Rectal smooth muscle tissue (tissue), 1 donor: ENCODE measurements around the gene ZNF33A.
"Not testable (repeated sequence)": the region's sequence is repeated elsewhere in the genome, so short reads cannot be mapped to it uniquely, and the experiment has no call there.

Experiments
- H3K27ac ChIP-seq: one replicate; pipeline ENCODE4 v1.7.0; 2013; ENCODE audit warnings: low read depth, low read length, inconsistent platforms
- H3K27me3 ChIP-seq: one replicate; pipeline ENCODE4 v1.7.0; 2013; ENCODE audit warnings: low read length; ENCODE audit not compliant: control insufficient read depth, insufficient read depth
- H3K36me3 ChIP-seq: one replicate; pipeline ENCODE4 v1.7.0; 2013; ENCODE audit warnings: low read length; ENCODE audit not compliant: control insufficient read depth, insufficient read depth
- H3K4me1 ChIP-seq: one replicate; pipeline ENCODE4 v1.7.0; 2013; ENCODE audit warnings: low read length; ENCODE audit not compliant: control insufficient read depth, insufficient read depth
- H3K4me3 ChIP-seq: one replicate; pipeline ENCODE4 v1.7.0; 2013; ENCODE audit warnings: low read length
- H3K9ac ChIP-seq: one replicate; pipeline ENCODE4 v1.7.0; 2013; ENCODE audit warnings: low read length

The ZNF33A gene

DNA sequence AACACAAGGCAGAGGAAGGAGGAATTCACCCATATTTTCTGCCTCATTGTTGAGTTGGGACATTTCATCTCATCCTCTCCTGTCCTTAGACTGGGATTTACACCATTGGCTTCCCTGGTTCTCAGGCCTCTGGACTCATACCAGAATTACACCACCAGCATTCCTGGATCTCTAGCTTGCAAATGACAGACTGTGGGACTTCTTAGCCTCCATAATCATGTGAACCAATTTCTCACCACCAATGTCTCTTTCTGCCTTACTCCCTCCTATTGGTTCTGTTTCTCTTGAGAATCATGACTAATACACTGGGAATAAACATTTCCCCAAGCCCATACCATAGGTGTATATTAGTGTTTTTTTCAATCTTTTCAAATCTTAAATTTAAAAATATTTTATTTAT, 2.9 kb upstream of the ZNF33A start:
- Histone ChIP-seq H3K36me3 (no peaks in the 10 kb centered on the region), H3K27me3 (no peaks in the 10 kb centered on the region), H3K9ac (no peak overlapping the region), H3K4me1 (peaks cover 6% of the 10 kb centered on the region), H3K4me3 (no peak overlapping the region), H3K27ac (no peak overlapping the region)

DNA sequence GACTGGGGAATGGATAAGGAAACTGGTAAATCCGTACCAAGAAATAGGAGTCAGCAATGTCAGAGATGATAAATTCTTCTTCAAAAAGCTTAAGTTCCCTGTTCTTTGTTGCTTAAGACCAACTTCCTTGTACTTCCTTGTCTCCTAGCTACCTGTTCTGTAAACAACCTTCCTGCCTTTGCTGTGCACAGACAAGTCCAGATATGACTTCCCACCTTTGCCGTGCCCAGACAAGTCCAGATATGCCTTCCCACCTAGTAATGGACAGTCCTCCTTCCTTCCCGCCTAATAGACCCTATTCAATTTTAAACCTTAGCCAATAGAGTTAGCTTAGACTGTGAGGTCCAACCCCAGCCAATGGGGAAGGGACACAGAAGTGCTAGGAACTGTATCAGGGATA, 2.5 kb upstream of the ZNF33A start:
- no peak overlapping the region for H3K27ac ChIP-seq
- no peaks in the 10 kb centered on the region for H3K36me3 ChIP-seq
- H3K4me1 ChIP-seq = peaks cover 6% of the 10 kb centered on the region
- H3K9ac ChIP-seq = no peak overlapping the region
- no peak overlapping the region for H3K4me3 ChIP-seq
- H3K27me3 ChIP-seq = no peaks in the 10 kb centered on the region

DNA sequence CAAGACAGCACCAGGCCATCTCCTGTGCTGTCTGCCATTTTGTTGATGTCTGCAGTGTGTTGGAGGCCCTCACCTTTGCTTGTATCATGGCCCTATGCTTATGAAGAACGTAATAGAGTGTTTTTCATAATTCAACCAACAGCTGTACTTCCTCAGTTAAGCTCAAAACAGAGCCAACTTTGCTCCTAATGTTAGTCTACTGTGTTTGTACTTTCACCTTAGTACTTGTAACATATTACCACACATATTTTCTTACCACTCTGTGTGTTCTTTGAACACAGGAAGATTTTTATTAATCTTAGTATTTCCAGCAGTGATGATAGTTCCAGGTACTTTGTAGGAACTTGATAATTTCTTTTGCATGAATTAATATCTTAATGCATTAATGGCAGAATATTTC, 5.9 kb downstream of the ZNF33A start:
- Histone ChIP-seq H3K9ac (no peak overlapping the region), H3K27ac (no peak overlapping the region), H3K36me3 (peaks cover 13% of the 10 kb centered on the region), H3K4me1 (peaks cover 4% of the 10 kb centered on the region), H3K27me3 (no peaks in the 10 kb centered on the region), H3K4me3 (no peak overlapping the region)

DNA sequence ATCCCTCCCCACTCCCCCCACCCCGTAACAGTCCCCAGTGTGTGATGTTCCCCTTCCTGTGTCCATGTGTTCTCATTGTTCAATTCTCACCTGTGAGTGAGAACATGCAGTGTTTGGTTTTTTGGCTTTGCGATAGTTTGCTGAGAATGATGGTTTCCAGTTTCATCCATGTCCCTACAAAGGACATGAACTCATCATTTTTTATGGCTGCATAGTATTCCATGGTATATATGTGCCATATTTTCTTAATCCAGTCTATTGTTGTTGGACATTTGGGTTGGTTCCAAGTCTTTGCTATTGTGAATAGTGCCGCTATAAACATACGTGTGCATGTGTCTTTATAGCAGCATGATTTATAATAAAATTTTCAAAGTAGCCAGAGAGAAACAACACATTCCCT, 8.6 kb downstream of the ZNF33A start:
- H3K27ac ChIP-seq, H3K4me3 ChIP-seq, H3K27me3 ChIP-seq, H3K9ac ChIP-seq, H3K4me1 ChIP-seq: not testable (repeated sequence)
- H3K36me3 ChIP-seq = peaks cover 13% of the 10 kb centered on the region

- Histone ChIP-seq H3K27ac (no peak overlapping the region), H3K9ac (no peak overlapping the region), H3K4me1 (no peaks in the 10 kb centered on the region), H3K27me3 (no peaks in the 10 kb centered on the region), H3K4me3 (no peak overlapping the region), H3K36me3 (peaks cover 7% of the 10 kb centered on the region)
Measured at GRCh38 chr10:38025283-38025682, 14.8 kb downstream of the ZNF33A start.

GRCh38 chr10:38027986-38028385, 17.5 kb downstream of the ZNF33A start:
- Histone ChIP-seq H3K4me1 (no peaks in the 10 kb centered on the region), H3K27me3 (no peaks in the 10 kb centered on the region), H3K36me3 (peaks cover 4% of the 10 kb centered on the region), H3K4me3 (no peak overlapping the region), H3K9ac (no peak overlapping the region), H3K27ac (no peak overlapping the region)

DNA sequence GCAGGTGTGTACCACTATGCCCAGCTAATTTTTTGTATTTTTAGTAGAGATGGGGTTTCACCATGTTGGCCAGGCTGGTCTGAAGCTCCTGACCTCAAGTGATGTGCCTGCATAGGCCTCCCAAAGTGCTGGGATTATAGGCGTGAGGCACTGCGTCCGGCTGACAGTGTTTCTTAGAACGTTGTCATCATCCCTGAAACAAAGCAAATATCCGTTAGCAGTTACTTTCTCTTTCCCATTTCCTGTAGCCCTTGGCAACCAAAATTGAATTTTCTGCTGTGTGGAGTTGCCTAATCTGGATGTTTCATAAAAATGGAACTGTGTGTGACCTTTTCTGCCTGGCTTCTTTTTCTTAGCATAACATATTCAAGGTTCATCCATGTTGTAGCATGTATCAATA, 22.4 kb downstream of the ZNF33A start:
- Histone ChIP-seq H3K4me3 (no peak overlapping the region), H3K36me3 (peaks cover 3% of the 10 kb centered on the region), H3K4me1 (no peaks in the 10 kb centered on the region), H3K9ac (no peak overlapping the region), H3K27me3 (no peaks in the 10 kb centered on the region), H3K27ac (no peak overlapping the region)

- peaks cover 3% of the 10 kb centered on the region for H3K36me3 ChIP-seq
- no peaks in the 10 kb centered on the region for H3K4me1 ChIP-seq
- H3K27me3 ChIP-seq = no peaks in the 10 kb centered on the region
- no peak overlapping the region for H3K9ac ChIP-seq
- H3K27ac ChIP-seq = no peak overlapping the region
- no peak overlapping the region for H3K4me3 ChIP-seq
Measured at GRCh38 chr10:38038107-38038931, 27.8 kb downstream of the ZNF33A start.

DNA sequence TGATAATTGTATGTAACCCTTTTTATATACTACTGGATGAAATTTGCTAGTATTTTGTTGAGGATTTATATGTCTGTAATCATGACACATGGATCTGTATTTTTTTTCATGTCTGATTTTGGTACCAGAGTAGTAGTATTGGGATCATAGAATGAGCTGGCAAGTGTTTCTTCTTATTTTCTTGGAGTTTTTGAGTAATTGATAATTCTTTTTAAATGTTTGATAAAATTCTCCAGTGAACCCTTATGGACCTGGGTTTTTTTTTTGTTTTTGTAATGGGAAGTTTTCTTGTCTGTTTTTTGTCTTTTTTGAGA, 28.4 kb downstream of the ZNF33A start:
- H3K27ac ChIP-seq = no peak overlapping the region
- no peaks in the 10 kb centered on the region for H3K27me3 ChIP-seq
- H3K9ac ChIP-seq = no peak overlapping the region
- H3K4me3 ChIP-seq = no peak overlapping the region
- no peaks in the 10 kb centered on the region for H3K4me1 ChIP-seq
- peaks cover 3% of the 10 kb centered on the region for H3K36me3 ChIP-seq

DNA sequence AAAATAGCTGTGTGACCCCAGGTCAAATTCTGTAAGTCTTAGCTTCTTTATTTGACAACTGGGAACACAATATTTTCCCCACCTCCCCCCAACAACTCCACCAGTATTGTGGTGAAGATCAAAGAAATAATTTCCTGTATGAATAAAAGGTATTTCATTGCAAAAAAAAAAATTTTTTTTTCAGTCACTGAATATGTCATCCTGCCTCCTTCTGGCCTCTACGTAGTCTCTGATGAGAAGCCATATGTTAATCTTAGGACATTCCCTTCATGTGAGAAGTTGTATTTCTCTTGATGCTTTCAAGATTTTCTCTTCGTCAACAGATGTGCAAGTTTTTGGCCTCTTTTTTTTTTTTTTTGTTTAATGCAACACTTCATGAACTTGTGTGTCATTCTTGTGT, 33.0 kb downstream of the ZNF33A start:
- Histone ChIP-seq H3K4me1 (no peaks in the 10 kb centered on the region), H3K9ac (no peak overlapping the region), H3K4me3 (no peak overlapping the region), H3K36me3 (no peaks in the 10 kb centered on the region), H3K27me3 (no peaks in the 10 kb centered on the region), H3K27ac (no peak overlapping the region)

GRCh38 chr10:38045129-38045528, 34.7 kb downstream of the ZNF33A start:
- H3K27ac ChIP-seq = no peak overlapping the region
- H3K27me3 ChIP-seq = no peaks in the 10 kb centered on the region
- no peak overlapping the region for H3K4me3 ChIP-seq
- H3K9ac ChIP-seq = no peak overlapping the region
- H3K4me1 ChIP-seq = no peaks in the 10 kb centered on the region
- H3K36me3 ChIP-seq = no peaks in the 10 kb centered on the region

GRCh38 chr10:38047666-38048065, 37.2 kb downstream of the ZNF33A start:
- peaks cover 5% of the 10 kb centered on the region for H3K36me3 ChIP-seq
- H3K27ac ChIP-seq = no peak overlapping the region
- H3K4me3 ChIP-seq = no peak overlapping the region
- H3K4me1 ChIP-seq = no peaks in the 10 kb centered on the region
- H3K9ac ChIP-seq = no peak overlapping the region
- no peaks in the 10 kb centered on the region for H3K27me3 ChIP-seq

GRCh38 chr10:38050212-38050611, 39.7 kb downstream of the ZNF33A start:
- Histone ChIP-seq H3K9ac (no peak overlapping the region), H3K27ac (no peak overlapping the region), H3K27me3 (no peaks in the 10 kb centered on the region), H3K4me1 (no peaks in the 10 kb centered on the region), H3K36me3 (peaks cover 19% of the 10 kb centered on the region), H3K4me3 (no peak overlapping the region)
